IMR-90 (cell line): ENCODE measurements around the gene RASSF9. TPM values are rescaled to one million over a fixed set of nuclear protein-coding genes. Genes with fewer than 3 reads are reported as not detected.

Experiments
- ATAC-seq: fragments of 200-7000 bp; cut with Tn5 transposase; 2 replicates; pipeline ENCODE4 v1.9.1; 2020; ENCODE audit warnings: low read depth, mild to moderate bottlenecking, moderate library complexity
- BruUV-seq: library from RNA; stranded (reverse); fragments of 400-500 nt; replicated peaks from 2 replicates; lab custom pipeline; 2021; lab: Mats Ljungman, UMichigan
- CTCF ChIA-PET: fragments of 300-600 bp; formaldehyde crosslinking; extraction: SDS; loops from one replicate; lab custom pipeline; 2021; ENCODE audit warnings: antibody characterized with exemption; lab: Yijun Ruan, JAX
- POLR2A ChIA-PET: fragments of 300-600 bp; sonication (Branson Sonifier 250); formaldehyde crosslinking; loops from one replicate; lab custom pipeline; 2022; ENCODE audit warnings: antibody characterized with exemption; ENCODE audit not compliant: unreplicated experiment; lab: Charles Lee
- DNase-seq: peaks from one replicate; pipeline ENCODE4 v3.0.0; 2013
- H2AFZ ChIP-seq: replicated peaks from 2 replicates; pipeline ENCODE3; 2013; ENCODE audit warnings: low read length, mild to moderate bottlenecking; ENCODE audit not compliant: poor library complexity
- H2AK5ac ChIP-seq: 2 replicates; pipeline ENCODE4 v1.6.1; 2013; ENCODE audit warnings: low read depth, low read length, inconsistent platforms
- H2AK9ac ChIP-seq: replicated peaks from 2 replicates; pipeline ENCODE3; 2013; ENCODE audit warnings: mild to moderate bottlenecking, low read depth, low read length, moderate library complexity; ENCODE audit not compliant: poor library complexity
- H2BK120ac ChIP-seq: 2 replicates; pipeline ENCODE4 v1.6.1; 2013; ENCODE audit warnings: low read depth, low read length, inconsistent platforms
- H2BK15ac ChIP-seq: 3 replicates; pipeline ENCODE4 v1.6.1; 2013; ENCODE audit warnings: low read depth, low read length, inconsistent platforms
- H2BK20ac ChIP-seq: 2 replicates; pipeline ENCODE4 v1.6.1; 2013; ENCODE audit warnings: low read depth, mild to moderate bottlenecking, inconsistent platforms, low read length, moderate library complexity
- H2BK5ac ChIP-seq: 2 replicates; pipeline ENCODE4 v1.6.1; 2013; ENCODE audit warnings: mild to moderate bottlenecking, low read depth, low read length, inconsistent platforms; ENCODE audit not compliant: poor library complexity, severe bottlenecking
- H3K14ac ChIP-seq: replicated peaks from 2 replicates; pipeline ENCODE4 v1.6.1; 2013; ENCODE audit warnings: low read depth, low read length, inconsistent platforms
- H3K18ac ChIP-seq: 2 replicates; pipeline ENCODE4 v1.6.1; 2013; ENCODE audit warnings: low read depth, low read length, control low read depth
- H3K23ac ChIP-seq: 2 replicates; pipeline ENCODE4 v1.6.1; 2013; ENCODE audit warnings: low read depth, low read length, inconsistent platforms
- H3K27ac ChIP-seq: 2 replicates; pipeline ENCODE4 v1.5.1; 2013; ENCODE audit warnings: mild to moderate bottlenecking, control low read depth, low read length; ENCODE audit not compliant: insufficient read depth
- H3K27me3 ChIP-seq: 2 replicates; pipeline ENCODE4 v1.6.1; 2013; ENCODE audit warnings: low read length; ENCODE audit not compliant: control insufficient read depth, insufficient read depth
- H3K36me3 ChIP-seq: 2 replicates; pipeline ENCODE4 v1.6.1; 2013; ENCODE audit warnings: low read length, mixed read lengths; ENCODE audit not compliant: control insufficient read depth, insufficient read depth
- H3K4ac ChIP-seq: 2 replicates; pipeline ENCODE4 v1.6.1; 2013; ENCODE audit warnings: low read depth, low read length, inconsistent platforms
- H3K4me1 ChIP-seq: 2 replicates; pipeline ENCODE4 v1.6.1; 2013; ENCODE audit warnings: low read length, mixed read lengths; ENCODE audit not compliant: control insufficient read depth, insufficient read depth
- H3K4me2 ChIP-seq: 2 replicates; pipeline ENCODE4 v1.6.1; 2013; ENCODE audit warnings: low read depth, mild to moderate bottlenecking, control low read depth, low read length, moderate library complexity
- H3K4me3 ChIP-seq: 2 replicates; pipeline ENCODE4 v1.5.1; 2013; ENCODE audit warnings: low read depth, mild to moderate bottlenecking, control low read depth, low read length, moderate library complexity; ENCODE audit not compliant: insufficient read depth
- H3K56ac ChIP-seq: 2 replicates; pipeline ENCODE4 v1.6.1; 2013; ENCODE audit warnings: low read length, inconsistent platforms; ENCODE audit not compliant: insufficient read depth; ENCODE audit errors: extremely low read depth
- H3K79me1 ChIP-seq, 2 experiments: 2 replicates each; pipeline ENCODE4 v1.6.1; 2013; ENCODE audit warnings: low read length in 2 of 2, inconsistent platforms in 1 of 2, low read depth in 1 of 2
- H3K9ac ChIP-seq: 2 replicates; pipeline ENCODE4 v1.6.1; 2013; ENCODE audit warnings: low read depth, low read length, control low read depth
- H3K9me1 ChIP-seq: 2 replicates; pipeline ENCODE4 v1.6.1; 2013; ENCODE audit warnings: low read length, inconsistent platforms; ENCODE audit not compliant: insufficient read depth
- H3K9me3 ChIP-seq: 2 replicates; pipeline ENCODE4 v1.6.1; 2013; ENCODE audit warnings: low read length; ENCODE audit not compliant: control insufficient read depth, insufficient read depth
- H4K20me1 ChIP-seq: 2 replicates; pipeline ENCODE4 v1.6.1; 2013; ENCODE audit warnings: low read length, inconsistent platforms; ENCODE audit not compliant: insufficient read depth
- H4K5ac ChIP-seq: 2 replicates; pipeline ENCODE4 v1.6.1; 2013; ENCODE audit warnings: mild to moderate bottlenecking, low read depth, low read length, control low read depth
- H4K8ac ChIP-seq, 2 experiments: 2 replicates each; pipeline ENCODE4 v1.6.1; 2013; ENCODE audit warnings: low read depth in 2 of 2, low read length in 2 of 2, control low read depth in 1 of 2, inconsistent platforms in 1 of 2
- H4K91ac ChIP-seq: 2 replicates; pipeline ENCODE4 v1.6.1; 2013; ENCODE audit warnings: low read depth, low read length, inconsistent platforms; ENCODE audit not compliant: insufficient read depth
- CEBPB ChIP-seq: IDR thresholded peaks from 2 replicates; pipeline ENCODE4 v1.6.1; 2012; ENCODE audit warnings: low read depth, low read length, improper control_type of control experiment
- ELK1 ChIP-seq: fragments of 150-350 bp; IDR thresholded peaks from 2 replicates; pipeline ENCODE4 v1.6.1; 2016; ENCODE audit warnings: low read depth, mild to moderate bottlenecking, low read length, moderate library complexity, borderline replicate concordance
- MXI1 ChIP-seq: IDR thresholded peaks from 2 replicates; pipeline ENCODE4 v1.6.1; 2012; ENCODE audit warnings: low read depth, mild to moderate bottlenecking, low read length, moderate library complexity, borderline replicate concordance
- RCOR1 ChIP-seq: IDR thresholded peaks from 2 replicates; pipeline ENCODE4 v1.6.1; 2012; ENCODE audit warnings: mild to moderate bottlenecking, low read length, improper control_type of control experiment; ENCODE audit not compliant: insufficient replicate concordance
- USF2 ChIP-seq: fragments of 150-350 bp; IDR thresholded peaks from 2 replicates; pipeline ENCODE4 v1.6.1; 2017; ENCODE audit warnings: mild to moderate bottlenecking, antibody characterized with exemption, low read length, low read depth
- dilution Hi-C: fragments of 300-500 bp; cut with HindIII; formaldehyde crosslinking; loops from one replicate; pipeline ENCODE4 v1.14.3; 2018; ENCODE audit warnings: low sequenced_read_pairs; ENCODE audit not compliant: unreplicated experiment
- in situ Hi-C: fragments of 300-500 bp; cut with MboI; formaldehyde crosslinking; loops from 3 replicates; pipeline ENCODE4 v1.14.3; 2019; ENCODE audit warnings: low sequenced_read_pairs, inconsistent platforms, mixed read lengths
- intact Hi-C: fragments of 100-400 bp; cut with micrococcal nuclease; formaldehyde crosslinking; loops from 2 replicates; pipeline ENCODE4 v1.10.0; 2022
- polyA plus RNA-seq, 3 experiments: library from polyadenylated mRNA; depleted of rRNA; stranded (reverse); fragments of >200 nt; gene quantifications; 2 replicates each; pipeline ENCODE4 v1.2.3, GENCODE V29; 2012; ENCODE audit warnings: low replicate concordance in 1 of 3
- total RNA-seq: library from RNA; depleted of rRNA; stranded (reverse); fragments of >200 nt; gene quantifications from 2 replicates; pipeline ENCODE4 v1.2.3, GENCODE V29; 2012

RASSF9 gene
- total and polyA plus RNA-seq, 2 of the 4 experiments (the other 2 are of a cell fraction), result 0.09 to 0.18 TPM

- BruUV-seq, result no TSS peak
Measured at GRCh38 chr12:85833579-85833978, 2.6 kb downstream of the RASSF9 start.

More at GRCh38 chr12:85833579-85833978, 2.6 kb downstream of the RASSF9 start:
- Histone ChIP-seq H3K4ac (no peak overlapping the region), H4K20me1 (no peaks in the 10 kb centered on the region), H3K4me3 (no peak overlapping the region), H3K4me2 (no peak overlapping the region), H3K23ac (no peak overlapping the region), H4K8ac (no peak overlapping the region), H3K4me1 (no peaks in the 10 kb centered on the region), H3K9me1 (no peaks in the 10 kb centered on the region), H3K27ac (no peak overlapping the region), H3K9ac (no peak overlapping the region), H2BK20ac (no peak overlapping the region), H3K14ac (no peak overlapping the region), H3K18ac (no peak overlapping the region), H3K79me1 (no peaks in the 10 kb centered on the region), H4K5ac (no peak overlapping the region), H2AK5ac (no peak overlapping the region), H3K27me3 (no peaks in the 10 kb centered on the region), H3K36me3 (no peaks in the 10 kb centered on the region), H2BK15ac (no peak overlapping the region), H3K56ac (no peak overlapping the region), H4K91ac (no peak overlapping the region), H3K9me3 (no peaks in the 10 kb centered on the region), H2AFZ (no peak overlapping the region), H2BK120ac (no peak overlapping the region), H2AK9ac (no peak overlapping the region), H2BK5ac (no peak overlapping the region)
- dilution Hi-C loops, result no loop called here
- TF ChIP-seq RCOR1 (no peak), USF2 (no peak), CEBPB (no peak), ELK1 (no peak), MXI1 (no peak)
- ATAC-seq, result no peak
- ChIA-PET CTCF (no interaction called here), POLR2A (no interaction called here)
- in situ Hi-C loops, result no loop called here
- no peak for DNase-seq
- intact Hi-C loops, result no loop called here
